Cardiac septum (tissue), 1 donor: Measurements from ENCODE around the gene TDRD3. TPM values are rescaled to one million over a fixed set of nuclear protein-coding genes. Genes with fewer than 3 reads are reported as not detected.
"Not testable (repeated sequence)": the region's sequence is repeated elsewhere in the genome, so short reads cannot be mapped to it uniquely, and the experiment has no call there.

Source experiments
- DNase-seq: peaks from one replicate; pipeline ENCODE4 v3.0.0-alpha.2; 2020; ENCODE audit warnings: low spot score
- intact Hi-C: fragments of 100-400 bp; cut with DNase I; formaldehyde crosslinking; loops from one replicate; pipeline ENCODE4 v1.14.0; 2022
- total RNA-seq: library from RNA; stranded (reverse); fragmentation: NEBNext Ultra II Directional; extraction: Animal tissue kit (Norgen Biotek cat#: 25700); gene quantifications from one replicate; pipeline ENCODE4 v1.2.1, GENCODE V29; 2021
- donor health status: DM: no; HTN: no; CAD: no.

Gene TDRD3
- total RNA-seq, 1 donor from 2014 or later, result 47.8 TPM

GRCh38 chr13:60397704-60398378 is 821 bp downstream of the TDRD3 start:
- DNase-seq, result peak; percentile 82
- intact Hi-C loops, result loop anchor here (10.0 kb wide), 1 partner anchor 233 kb away; the partner anchor contains the start of gene DIAPH3

- intact Hi-C loops, result loop anchor here (10.0 kb wide), 1 partner anchor 234 kb away; the partner anchor contains the start of gene DIAPH3
- no peak for DNase-seq
These were observed 1.4 kb downstream of the TDRD3 start for GRCh38 chr13:60398379-60398891.

- intact Hi-C loops, result loop anchor here (10.0 kb wide), 1 partner anchor 234 kb away; the partner anchor contains the start of gene DIAPH3
- no peak for DNase-seq
These were observed 2.0 kb downstream of the TDRD3 start for GRCh38 chr13:60398907-60399589.

- intact Hi-C loops, result no loop called here
- no peak for DNase-seq
These were observed 5.0 kb downstream of the TDRD3 start for GRCh38 chr13:60402022-60402421.

- DNase-seq, result no peak
- intact Hi-C loops, result no loop called here
These were observed 10.1 kb downstream of the TDRD3 start for GRCh38 chr13:60407095-60407494.

GRCh38 chr13:60407852-60408251 is 10.8 kb downstream of the TDRD3 start:
- intact Hi-C loops, DNase-seq: not testable (repeated sequence)

- intact Hi-C loops, DNase-seq: not testable (repeated sequence)
These were observed 12.7 kb downstream of the TDRD3 start for GRCh38 chr13:60409574-60410292.

GRCh38 chr13:60410299-60410698 is 13.3 kb downstream of the TDRD3 start:
- intact Hi-C loops, result no loop called here
- DNase-seq, result no peak

- intact Hi-C loops, result no loop called here
- no peak for DNase-seq
These were observed 14.4 kb downstream of the TDRD3 start for GRCh38 chr13:60411464-60411863.

- intact Hi-C loops, result no loop called here
- no peak for DNase-seq
These were observed 15.0 kb downstream of the TDRD3 start for GRCh38 chr13:60411983-60412382.

GRCh38 chr13:60412909-60413616 is 16.0 kb downstream of the TDRD3 start:
- DNase-seq, result no peak
- intact Hi-C loops, result no loop called here

GRCh38 chr13:60414177-60414576 is 17.2 kb downstream of the TDRD3 start:
- intact Hi-C loops, result no loop called here
- no peak for DNase-seq

GRCh38 chr13:60417734-60418133 is 20.7 kb downstream of the TDRD3 start:
- intact Hi-C loops, result no loop called here
- DNase-seq, result no peak

- DNase-seq, result no peak
- intact Hi-C loops, result no loop called here
These were observed 21.9 kb downstream of the TDRD3 start for GRCh38 chr13:60418954-60419353.

- intact Hi-C loops, result no loop called here
- DNase-seq, result no peak
These were observed 28.3 kb downstream of the TDRD3 start for GRCh38 chr13:60425332-60425731.

GRCh38 chr13:60426075-60426474 is 29.1 kb downstream of the TDRD3 start:
- DNase-seq, result no peak
- intact Hi-C loops, result no loop called here

GRCh38 chr13:60427285-60427684 is 30.3 kb downstream of the TDRD3 start:
- intact Hi-C loops, result no loop called here
- DNase-seq, result no peak

GRCh38 chr13:60431108-60431700 is 34.2 kb downstream of the TDRD3 start:
- intact Hi-C loops, result loop anchor here (10.0 kb wide), 1 partner anchor 86 kb away; no protein-coding TSS in a partner anchor
- DNase-seq, result no peak

GRCh38 chr13:60433505-60433904 is 36.5 kb downstream of the TDRD3 start:
- DNase-seq, result no peak
- intact Hi-C loops, result loop anchor here (10.0 kb wide), 1 partner anchor 89 kb away; no protein-coding TSS in a partner anchor
